ENCODE data around the gene MRPL50.

MRPL50 gene

GRCh38 chr9:101433229-101433628, 34.8 kb upstream of the MRPL50 start:
- no peaks in the 10 kb centered on the region for H3K27me3 ChIP-seq (replicated peaks; ENCODE audit: control insufficient read depth, insufficient read depth, low read length)
- TF ChIP-seq CTCF (IDR thresholded peaks at IDR 0.05; ENCODE audit: insufficient read depth, low read length, poor library complexity, severe bottlenecking) = no peak
- no peak for DNase-seq (ENCODE audit: extremely low read depth, insufficient read length)

DNA sequence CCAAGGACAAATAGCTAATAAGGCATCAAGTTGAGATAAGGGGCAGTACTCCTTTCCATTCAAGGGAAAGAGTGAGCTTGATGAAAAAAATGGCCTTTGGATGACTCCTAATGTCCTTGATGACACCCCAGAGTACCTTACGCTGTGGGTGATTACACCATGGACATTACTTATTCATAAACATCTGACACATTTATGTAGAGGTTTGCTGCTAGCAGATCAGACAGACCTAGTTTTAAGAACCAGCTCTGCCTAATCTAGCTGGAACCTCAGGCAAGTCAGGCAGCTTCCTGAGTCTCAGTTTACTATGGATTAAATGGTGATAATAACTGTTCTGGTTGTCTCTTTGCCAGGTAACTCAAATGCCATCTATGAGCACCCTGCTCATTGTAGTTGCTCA, 34.3 kb upstream of the MRPL50 start:
- no peak for DNase-seq (ENCODE audit: extremely low read depth, insufficient read length)
- Histone ChIP-seq H3K27me3 (replicated peaks; ENCODE audit: control insufficient read depth, insufficient read depth, low read length) (no peaks in the 10 kb centered on the region), H3K4me3 (replicated peaks; ENCODE audit: low read depth, low read length) (no peak overlapping the region), H3K36me3 (ENCODE audit: control insufficient read depth, insufficient read depth, low read length) (no peaks in the 10 kb centered on the region)
- TF ChIP-seq CTCF (IDR thresholded peaks at IDR 0.05; ENCODE audit: insufficient read depth, low read length, poor library complexity, severe bottlenecking) = no peak

More at GRCh38 chr9:101433229-101433628, 34.8 kb upstream of the MRPL50 start:
- Histone ChIP-seq H3K4me3 (replicated peaks; ENCODE audit: low read depth, low read length) (no peak overlapping the region), H3K36me3 (ENCODE audit: control insufficient read depth, insufficient read depth, low read length) (no peaks in the 10 kb centered on the region)

- Histone ChIP-seq H3K36me3 (ENCODE audit: control insufficient read depth, insufficient read depth, low read length) (no peaks in the 10 kb centered on the region), H3K4me3 (replicated peaks; ENCODE audit: low read depth, low read length) (no peak overlapping the region), H3K27me3 (replicated peaks; ENCODE audit: control insufficient read depth, insufficient read depth, low read length) (no peaks in the 10 kb centered on the region)
- DNase-seq (ENCODE audit: extremely low read depth, insufficient read length) = no peak
- TF ChIP-seq CTCF (IDR thresholded peaks at IDR 0.05; ENCODE audit: insufficient read depth, low read length, poor library complexity, severe bottlenecking) = no peak
These were observed 33.8 kb upstream of the MRPL50 start for GRCh38 chr9:101432171-101432570.

DNA sequence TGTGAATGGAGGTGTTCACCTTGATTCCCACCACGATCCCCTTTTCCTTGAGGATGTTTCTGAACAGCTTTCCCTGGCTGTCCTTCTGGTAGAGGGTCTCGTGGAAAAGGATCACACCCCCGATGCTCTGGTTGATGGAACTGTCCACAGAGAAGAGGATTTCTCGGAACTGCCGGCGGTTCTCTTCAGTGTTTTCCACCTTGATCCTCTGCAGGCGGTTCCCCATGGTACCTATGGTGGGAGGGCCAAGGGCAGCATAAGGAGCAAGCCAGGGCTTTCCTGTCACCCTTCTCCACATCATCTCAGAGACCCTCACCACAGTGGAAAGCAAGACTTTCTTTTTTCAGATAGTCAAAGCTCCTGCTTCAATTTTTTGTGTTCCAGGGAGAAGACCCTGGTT, 31.3 kb upstream of the MRPL50 start:
- H3K36me3 ChIP-seq (ENCODE audit: control insufficient read depth, insufficient read depth, low read length) = no peaks in the 10 kb centered on the region
- H3K27me3 ChIP-seq (replicated peaks; ENCODE audit: control insufficient read depth, insufficient read depth, low read length) = no peaks in the 10 kb centered on the region
- H3K4me3 ChIP-seq (replicated peaks; ENCODE audit: low read depth, low read length) = no peak overlapping the region
- no peak for TF ChIP-seq CTCF (IDR thresholded peaks at IDR 0.05; ENCODE audit: insufficient read depth, low read length, poor library complexity, severe bottlenecking)
- DNase-seq (ENCODE audit: extremely low read depth, insufficient read length) = no peak

DNA sequence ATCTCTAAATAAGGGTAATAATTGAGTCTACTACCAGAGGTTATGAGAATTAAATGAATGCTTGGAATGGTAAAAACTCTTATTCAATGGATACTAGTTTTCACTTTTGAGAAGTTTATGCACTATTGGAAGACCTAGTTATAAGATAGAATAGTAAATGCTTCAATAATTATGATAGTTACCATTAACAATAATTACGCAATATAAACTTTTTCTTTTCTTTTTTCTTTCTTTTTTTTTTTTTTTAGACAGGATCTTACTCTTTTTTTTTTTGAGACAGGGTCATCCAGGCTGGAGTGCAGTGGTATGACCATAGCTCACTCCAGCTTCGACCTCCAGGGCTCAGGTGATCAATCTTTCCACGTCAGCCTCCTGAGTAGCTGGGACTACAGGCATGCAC, 30.5 kb upstream of the MRPL50 start:
- no peak for TF ChIP-seq CTCF (IDR thresholded peaks at IDR 0.05; ENCODE audit: insufficient read depth, low read length, poor library complexity, severe bottlenecking)
- Histone ChIP-seq H3K27me3 (replicated peaks; ENCODE audit: control insufficient read depth, insufficient read depth, low read length) (no peaks in the 10 kb centered on the region), H3K36me3 (ENCODE audit: control insufficient read depth, insufficient read depth, low read length) (no peaks in the 10 kb centered on the region), H3K4me3 (replicated peaks; ENCODE audit: low read depth, low read length) (no peak overlapping the region)
- no peak for DNase-seq (ENCODE audit: extremely low read depth, insufficient read length)

DNA sequence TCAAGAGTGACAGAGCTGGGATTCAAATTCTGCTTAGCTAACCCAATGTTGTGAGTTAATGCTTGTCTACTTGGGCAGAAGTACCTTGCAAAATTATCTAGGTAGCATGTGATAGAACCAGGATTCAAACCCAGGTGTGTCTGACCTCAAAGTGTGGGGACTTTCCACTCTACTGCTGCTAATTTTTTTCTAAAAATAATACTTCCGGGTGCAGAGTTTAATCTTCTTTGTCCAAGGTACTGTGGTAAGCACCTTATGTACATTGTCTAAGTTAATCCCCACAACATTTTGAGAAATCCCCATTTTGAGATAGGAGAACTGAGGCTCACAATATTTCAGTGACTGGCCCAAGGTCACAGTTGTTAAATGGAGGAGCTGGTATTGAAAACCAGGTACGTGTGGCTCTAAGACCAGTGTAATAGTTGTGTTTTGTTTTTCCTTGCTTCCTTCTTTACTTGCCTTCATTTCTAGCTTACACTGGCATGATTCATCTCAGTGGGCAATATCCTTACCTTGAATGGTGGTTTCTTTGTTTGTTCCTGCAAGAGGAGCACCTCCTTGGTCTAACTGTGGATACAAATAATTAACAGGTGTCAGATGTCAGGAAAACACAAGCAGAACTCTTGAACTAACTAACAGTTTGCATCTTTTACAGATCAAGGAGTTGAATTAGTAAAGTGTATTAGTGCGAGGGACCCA, 29.7 kb upstream of the MRPL50 start:
- H3K4me3 ChIP-seq (replicated peaks; ENCODE audit: low read depth, low read length) = no peak overlapping the region
- DNase-seq (ENCODE audit: extremely low read depth, insufficient read length) = peak; percentile 36
- no peaks in the 10 kb centered on the region for H3K27me3 ChIP-seq (replicated peaks; ENCODE audit: control insufficient read depth, insufficient read depth, low read length)
- H3K36me3 ChIP-seq (ENCODE audit: control insufficient read depth, insufficient read depth, low read length) = no peaks in the 10 kb centered on the region
- TF ChIP-seq CTCF (IDR thresholded peaks at IDR 0.05; ENCODE audit: insufficient read depth, low read length, poor library complexity, severe bottlenecking) = no peak
